ENCODE results near the gene KLK7. TPM values are rescaled to one million over a fixed set of nuclear protein-coding genes. Genes with fewer than 3 reads are reported as not detected.

Gene KLK7
- total RNA-seq, 5 donors from 2014 or later (not counting 1 experiment from before 2014, with no cell fraction given): not detected

GRCh38 chr19:51027126-51027806, 43.5 kb upstream of the KLK7 start:
- WGBS (ENCODE audit: insufficient coverage): 66% methylated on average over 10 of the region's 14 CpGs
- Mint-ChIP-seq H3K27me3 (peaks cover 54 to 65% of the 10 kb centered on the region in 2 donors), H3K4me3 (no peak overlapping the region), H3K9me3 (no peaks in the 10 kb centered on the region), H3K36me3 (no peaks in the 10 kb centered on the region), H3K27ac (no peak overlapping the region), H3K4me1 (no peaks in the 10 kb centered on the region)
- no peaks in the 10 kb centered on the region for H3K4me1 ChIP-seq (ENCODE audit: control insufficient read depth in 1 of 2, extremely low read depth in 1 of 2, insufficient read depth in 2 of 2, low read length in 2 of 2)
- no peaks in the 10 kb centered on the region for H3K36me3 ChIP-seq (ENCODE audit: control insufficient read depth in 2 of 2, extremely low read depth in 1 of 2, insufficient read depth in 1 of 2, low read length in 1 of 2)
- POLR2A ChIA-PET: no interaction called here
- no peaks in the 10 kb centered on the region for H3K9me3 ChIP-seq
- H3K27me3 ChIP-seq (replicated peaks in 1 of 2; ENCODE audit: control insufficient read depth in 2 of 2, extremely low read depth in 1 of 2, insufficient read depth in 2 of 2, low read length in 1 of 2): peaks cover 0 to 67% of the 10 kb centered on the region in 2 experiments
- H3K27ac ChIP-seq (ENCODE audit: low read length): no peak overlapping the region
- CTCF ChIA-PET: no interaction called here
- no peak for DNase-seq
- H3K4me3 ChIP-seq (ENCODE audit: control insufficient read depth in 1 of 2, extremely low read depth in 1 of 2, low read length in 1 of 2): no peak overlapping the region
- no peak for ATAC-seq (replicated peaks in 1 of 4)

GRCh38 chr19:51026554-51026831, 42.8 kb upstream of the KLK7 start, which contains the start of gene KLK11:
TSS of gene KLK11 (minus strand) at chr19:51026616. CDS start at chr19:51025631, 985 bp downstream.
- Histone ChIP-seq H3K27me3 (replicated peaks in 1 of 2; ENCODE audit: control insufficient read depth in 2 of 2, extremely low read depth in 1 of 2, insufficient read depth in 2 of 2, low read length in 1 of 2) (peaks cover 0 to 70% of the 10 kb centered on the region in 2 experiments), H3K27ac (ENCODE audit: low read length) (no peak within 1 kb of the TSS), H3K36me3 (ENCODE audit: control insufficient read depth in 2 of 2, extremely low read depth in 1 of 2, insufficient read depth in 1 of 2, low read length in 1 of 2) (no peaks in the 10 kb centered on the region), H3K9me3 (no peaks in the 10 kb centered on the region), H3K4me3 (ENCODE audit: control insufficient read depth in 1 of 2, extremely low read depth in 1 of 2, low read length in 1 of 2) (no peak within 1 kb of the TSS), H3K4me1 (ENCODE audit: control insufficient read depth in 1 of 2, extremely low read depth in 1 of 2, insufficient read depth in 2 of 2, low read length in 2 of 2) (no peaks in the 10 kb centered on the region)
- Mint-ChIP-seq H3K27ac (no peak within 1 kb of the TSS), H3K9me3 (no peaks in the 10 kb centered on the region), H3K27me3 (peaks cover 52 to 65% of the 10 kb centered on the region in 2 donors), H3K4me3 (no peak within 1 kb of the TSS), H3K4me1 (no peaks in the 10 kb centered on the region), H3K36me3 (no peaks in the 10 kb centered on the region)
- ATAC-seq (replicated peaks in 1 of 4): no peak
- 89% methylated on average over 8 of the region's 11 CpGs for WGBS (ENCODE audit: insufficient coverage)
- POLR2A ChIA-PET: no interaction called here
- DNase-seq: no peak
- CTCF ChIA-PET: no interaction called here

- Mint-ChIP-seq H3K9me3 (no peaks in the 10 kb centered on the region), H3K36me3 (no peaks in the 10 kb centered on the region), H3K4me1 (no peaks in the 10 kb centered on the region), H3K27me3 (peaks cover 47 to 60% of the 10 kb centered on the region in 2 donors), H3K27ac (no peak overlapping the region), H3K4me3 (no peak overlapping the region)
- POLR2A ChIA-PET: no interaction called here
- WGBS (ENCODE audit: insufficient coverage): 68% methylated on average over 18 of the region's 18 CpGs
- no peaks in the 10 kb centered on the region for H3K36me3 ChIP-seq (ENCODE audit: control insufficient read depth in 2 of 2, extremely low read depth in 1 of 2, insufficient read depth in 1 of 2, low read length in 1 of 2)
- DNase-seq: no peak
- ATAC-seq (replicated peaks in 1 of 4): no peak
- no peaks in the 10 kb centered on the region for H3K9me3 ChIP-seq
- H3K4me3 ChIP-seq (ENCODE audit: control insufficient read depth in 1 of 2, extremely low read depth in 1 of 2, low read length in 1 of 2): no peak overlapping the region
- H3K27me3 ChIP-seq (replicated peaks in 1 of 2; ENCODE audit: control insufficient read depth in 2 of 2, extremely low read depth in 1 of 2, insufficient read depth in 2 of 2, low read length in 1 of 2): peaks cover 2 to 72% of the 10 kb centered on the region in 2 experiments
- H3K4me1 ChIP-seq (ENCODE audit: control insufficient read depth in 1 of 2, extremely low read depth in 1 of 2, insufficient read depth in 2 of 2, low read length in 2 of 2): no peaks in the 10 kb centered on the region
- H3K27ac ChIP-seq (ENCODE audit: low read length): no peak overlapping the region
- CTCF ChIA-PET: no interaction called here
Observed at GRCh38 chr19:51025809-51026553, 42.3 kb upstream of the KLK7 start.

GRCh38 chr19:51025401-51025800, 41.7 kb upstream of the KLK7 start:
- POLR2A ChIA-PET: no interaction called here
- peaks cover 2 to 71% of the 10 kb centered on the region in 2 experiments for H3K27me3 ChIP-seq (replicated peaks in 1 of 2; ENCODE audit: control insufficient read depth in 2 of 2, extremely low read depth in 1 of 2, insufficient read depth in 2 of 2, low read length in 1 of 2)
- Mint-ChIP-seq H3K9me3 (no peaks in the 10 kb centered on the region), H3K4me1 (no peaks in the 10 kb centered on the region), H3K27me3 (peaks cover 42 to 59% of the 10 kb centered on the region in 2 donors), H3K27ac (no peak overlapping the region), H3K36me3 (no peaks in the 10 kb centered on the region), H3K4me3 (no peak overlapping the region)
- CTCF ChIA-PET: no interaction called here
- WGBS (ENCODE audit: insufficient coverage): no CpG with 5 or more reads among the region's 6 CpGs
- H3K4me1 ChIP-seq (ENCODE audit: control insufficient read depth in 1 of 2, extremely low read depth in 1 of 2, insufficient read depth in 2 of 2, low read length in 2 of 2): no peaks in the 10 kb centered on the region
- H3K27ac ChIP-seq (ENCODE audit: low read length): no peak overlapping the region
- DNase-seq (no peak), ATAC-seq (replicated peaks in 1 of 4) (no peak)
- H3K9me3 ChIP-seq: no peaks in the 10 kb centered on the region
- no peaks in the 10 kb centered on the region for H3K36me3 ChIP-seq (ENCODE audit: control insufficient read depth in 2 of 2, extremely low read depth in 1 of 2, insufficient read depth in 1 of 2, low read length in 1 of 2)
- no peak overlapping the region for H3K4me3 ChIP-seq (ENCODE audit: control insufficient read depth in 1 of 2, extremely low read depth in 1 of 2, low read length in 1 of 2)

- POLR2A ChIA-PET: interaction anchor here in 1 of 2 donors (0.6 kb wide), 1 partner anchor 65 kb away, joined by 3 read pairs; no protein-coding TSS in a partner anchor
- peaks cover 0 to 3% (median 1%) of the 10 kb centered on the region in 3 donors for H3K4me1 Mint-ChIP-seq
- no peak overlapping the region for H3K4me3 ChIP-seq (ENCODE audit: control insufficient read depth in 1 of 2, extremely low read depth in 1 of 2, low read length in 1 of 2)
- H3K36me3 Mint-ChIP-seq: no peaks in the 10 kb centered on the region
- H3K4me1 ChIP-seq (ENCODE audit: control insufficient read depth in 1 of 2, extremely low read depth in 1 of 2, insufficient read depth in 2 of 2, low read length in 2 of 2): no peaks in the 10 kb centered on the region
- ATAC-seq (replicated peaks in 1 of 4) (no peak), DNase-seq (no peak)
- no peaks in the 10 kb centered on the region for H3K9me3 ChIP-seq
- no peak overlapping the region for H3K4me3 Mint-ChIP-seq
- H3K27me3 Mint-ChIP-seq: peaks cover 45 to 63% of the 10 kb centered on the region in 2 donors
- no peaks in the 10 kb centered on the region for H3K9me3 Mint-ChIP-seq
- 73% methylated on average over 3 of the region's 5 CpGs for WGBS (ENCODE audit: insufficient coverage)
- CTCF ChIA-PET: interaction anchor here in 1 of 2 donors (0.7 kb wide), 1 partner anchor 23 kb away, joined by 11 read pairs; no protein-coding TSS in a partner anchor
- H3K36me3 ChIP-seq (ENCODE audit: control insufficient read depth in 2 of 2, extremely low read depth in 1 of 2, insufficient read depth in 1 of 2, low read length in 1 of 2): no peaks in the 10 kb centered on the region
- peaks cover 2 to 74% of the 10 kb centered on the region in 2 experiments for H3K27me3 ChIP-seq (replicated peaks in 1 of 2; ENCODE audit: control insufficient read depth in 2 of 2, extremely low read depth in 1 of 2, insufficient read depth in 2 of 2, low read length in 1 of 2)
- H3K27ac ChIP-seq (ENCODE audit: low read length): no peak overlapping the region
- H3K27ac Mint-ChIP-seq: no peak overlapping the region
Observed at GRCh38 chr19:51024924-51025323, 41.2 kb upstream of the KLK7 start.

GRCh38 chr19:51023946-51024345, 40.2 kb upstream of the KLK7 start:
- no peaks in the 10 kb centered on the region for H3K9me3 ChIP-seq
- peaks cover 2 to 74% of the 10 kb centered on the region in 2 experiments for H3K27me3 ChIP-seq (replicated peaks in 1 of 2; ENCODE audit: control insufficient read depth in 2 of 2, extremely low read depth in 1 of 2, insufficient read depth in 2 of 2, low read length in 1 of 2)
- peaks cover 0 to 7% of the 10 kb centered on the region in 2 experiments for H3K4me1 ChIP-seq (ENCODE audit: control insufficient read depth in 1 of 2, extremely low read depth in 1 of 2, insufficient read depth in 2 of 2, low read length in 2 of 2)
- no peak for DNase-seq
- no peak overlapping the region for H3K27ac Mint-ChIP-seq
- 71% methylated on average over 7 of the region's 11 CpGs for WGBS (ENCODE audit: insufficient coverage)
- ChIA-PET POLR2A (no interaction called here), CTCF (no interaction called here)
- no peak overlapping the region for H3K4me3 Mint-ChIP-seq
- H3K36me3 ChIP-seq (ENCODE audit: control insufficient read depth in 2 of 2, extremely low read depth in 1 of 2, insufficient read depth in 1 of 2, low read length in 1 of 2): no peaks in the 10 kb centered on the region
- H3K27ac ChIP-seq (ENCODE audit: low read length): no peak overlapping the region
- H3K4me1 Mint-ChIP-seq: peaks cover 0 to 7% (median 5%) of the 10 kb centered on the region in 3 donors
- no peak for ATAC-seq (replicated peaks in 1 of 4)
- no peaks in the 10 kb centered on the region for H3K9me3 Mint-ChIP-seq
- H3K4me3 ChIP-seq (ENCODE audit: control insufficient read depth in 1 of 2, extremely low read depth in 1 of 2, low read length in 1 of 2): no peak overlapping the region
- H3K36me3 Mint-ChIP-seq: no peaks in the 10 kb centered on the region
- H3K27me3 Mint-ChIP-seq: peaks cover 48 to 65% of the 10 kb centered on the region in 2 donors
